ENCODE data around the gene PPARD.

DNA sequence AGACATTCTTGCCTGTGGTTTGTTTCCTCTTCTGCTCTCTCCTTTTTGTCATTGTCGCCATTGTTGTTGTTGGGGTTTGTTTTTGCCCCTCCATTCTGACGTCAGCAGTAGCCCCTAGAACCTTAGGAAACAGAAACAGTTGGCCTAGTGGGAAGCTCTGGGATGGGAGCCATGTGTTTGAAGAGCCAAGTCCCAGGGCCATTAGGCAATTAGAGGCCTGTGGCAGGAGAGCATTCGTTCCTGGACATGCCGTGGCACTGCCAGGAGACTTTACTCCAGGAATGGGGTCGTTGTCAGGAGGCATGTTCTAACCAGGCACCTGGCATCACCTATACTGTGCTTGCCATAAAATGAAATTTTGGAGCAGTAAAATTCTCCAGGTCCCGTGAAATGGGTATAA, 39.7 kb downstream of the PPARD start:
- TF ChIP-seq, protein P1, sequence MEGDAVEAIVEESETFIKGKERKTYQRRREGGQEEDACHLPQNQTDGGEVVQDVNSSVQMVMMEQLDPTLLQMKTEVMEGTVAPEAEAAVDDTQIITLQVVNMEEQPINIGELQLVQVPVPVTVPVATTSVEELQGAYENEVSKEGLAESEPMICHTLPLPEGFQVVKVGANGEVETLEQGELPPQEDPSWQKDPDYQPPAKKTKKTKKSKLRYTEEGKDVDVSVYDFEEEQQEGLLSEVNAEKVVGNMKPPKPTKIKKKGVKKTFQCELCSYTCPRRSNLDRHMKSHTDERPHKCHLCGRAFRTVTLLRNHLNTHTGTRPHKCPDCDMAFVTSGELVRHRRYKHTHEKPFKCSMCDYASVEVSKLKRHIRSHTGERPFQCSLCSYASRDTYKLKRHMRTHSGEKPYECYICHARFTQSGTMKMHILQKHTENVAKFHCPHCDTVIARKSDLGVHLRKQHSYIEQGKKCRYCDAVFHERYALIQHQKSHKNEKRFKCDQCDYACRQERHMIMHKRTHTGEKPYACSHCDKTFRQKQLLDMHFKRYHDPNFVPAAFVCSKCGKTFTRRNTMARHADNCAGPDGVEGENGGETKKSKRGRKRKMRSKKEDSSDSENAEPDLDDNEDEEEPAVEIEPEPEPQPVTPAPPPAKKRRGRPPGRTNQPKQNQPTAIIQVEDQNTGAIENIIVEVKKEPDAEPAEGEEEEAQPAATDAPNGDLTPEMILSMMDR (IDR thresholded peaks at IDR 0.05): no peak
- no peak for TF ChIP-seq POLR2A (IDR thresholded peaks at IDR 0.05)

Data from uterus (tissue), 2 donors.